Activated T-cell treated with anti-CD3 and anti-CD28 coated beads, Interleukin-2, amount 50 U/mL, for 4 hours (primary cell): Measurements from ENCODE around the gene KATNBL1. TPM values are rescaled to one million over a fixed set of nuclear protein-coding genes. Genes with fewer than 3 reads are reported as not detected.

Experiments
- ATAC-seq, 2 donors: fragments of 200-7000 bp; cut with Tn5 transposase; one replicate each; pipeline ENCODE4 v1.10.0; 2021
- DNase-seq: peaks from one replicate; pipeline ENCODE4 v3.0.0-alpha.2; 2020
- H3K27me3 Mint-ChIP-seq: one replicate; pipeline ENCODE4 v1.8.0; 2021; ENCODE audit warnings: low read depth, mixed read lengths
- H3K36me3 Mint-ChIP-seq: one replicate; pipeline ENCODE4 v1.8.0; 2022; ENCODE audit warnings: mixed read lengths; ENCODE audit not compliant: insufficient read depth
- H3K4me1 Mint-ChIP-seq: one replicate; pipeline ENCODE4 v1.8.0; 2021; ENCODE audit warnings: low read depth, mixed read lengths
- H3K4me3 Mint-ChIP-seq: one replicate; pipeline ENCODE4 v1.8.0; 2021; ENCODE audit warnings: mild to moderate bottlenecking, moderate library complexity, mixed read lengths
- H3K9me3 Mint-ChIP-seq: one replicate; pipeline ENCODE4 v1.8.0; 2021; ENCODE audit warnings: mixed read lengths
- total RNA-seq, 3 donors: library from RNA; stranded (reverse); gene quantifications; one replicate each; pipeline ENCODE4 v1.2.1, GENCODE V29; 2021

KATNBL1 gene
- total RNA-seq, 3 donors from 2014 or later = 30.8 to 35.1 (median 34.0) TPM

DNA sequence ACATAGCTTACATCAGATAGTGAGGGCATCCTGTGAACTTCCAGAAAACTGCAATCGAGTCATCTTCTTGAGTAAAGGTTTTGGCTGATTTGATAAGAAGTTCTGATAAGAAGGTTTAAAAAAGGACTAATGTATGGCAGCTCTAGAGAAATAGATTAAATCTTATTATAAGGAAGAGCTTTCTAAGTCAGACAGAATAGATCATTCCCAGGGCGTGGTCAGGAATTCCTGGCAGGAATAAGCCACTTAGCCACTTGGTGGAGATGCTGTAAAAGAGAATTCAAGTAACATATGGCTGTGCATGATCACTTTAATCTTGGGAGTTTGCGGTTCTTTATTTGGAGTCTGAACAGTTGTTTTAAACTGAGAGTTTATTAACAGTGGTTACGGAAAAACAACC, 90.6 kb downstream of the KATNBL1 start:
- Mint-ChIP-seq H3K4me3 (no peak overlapping the region), H3K9me3 (no peaks in the 10 kb centered on the region)

DNA sequence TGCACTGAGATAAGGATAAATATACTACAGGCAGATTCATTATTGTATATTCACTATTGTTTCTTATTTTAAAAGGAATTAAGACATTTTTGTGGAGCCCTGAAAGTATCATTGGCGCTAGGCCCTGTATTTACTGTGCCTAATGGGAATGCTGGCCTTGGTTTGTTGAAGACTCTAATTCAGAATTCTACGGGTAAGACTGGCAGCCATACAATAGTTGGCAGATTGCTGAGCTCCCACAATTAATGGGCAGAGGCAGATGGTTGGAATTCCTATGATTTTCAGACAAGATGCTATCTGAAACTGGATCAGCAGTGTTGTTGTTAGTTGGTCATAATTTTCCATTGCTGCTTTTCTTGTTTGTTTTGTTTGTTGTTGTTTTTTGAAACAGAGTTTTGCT, 93.3 kb downstream of the KATNBL1 start:
- H3K4me1 Mint-ChIP-seq = no peaks in the 10 kb centered on the region
- no peaks in the 10 kb centered on the region for H3K36me3 Mint-ChIP-seq
- DNase-seq (no peak), ATAC-seq (no peak)
- H3K4me3 Mint-ChIP-seq = no peak overlapping the region
- H3K27me3 Mint-ChIP-seq = peaks cover 31% of the 10 kb centered on the region
- no peaks in the 10 kb centered on the region for H3K9me3 Mint-ChIP-seq

More for the DNA sequence above, 90.6 kb downstream of the KATNBL1 start:
- Mint-ChIP-seq H3K27me3 (peaks cover 26% of the 10 kb centered on the region), H3K36me3 (no peaks in the 10 kb centered on the region), H3K4me1 (no peaks in the 10 kb centered on the region)
- no peak for DNase-seq
- ATAC-seq = no peak

DNA sequence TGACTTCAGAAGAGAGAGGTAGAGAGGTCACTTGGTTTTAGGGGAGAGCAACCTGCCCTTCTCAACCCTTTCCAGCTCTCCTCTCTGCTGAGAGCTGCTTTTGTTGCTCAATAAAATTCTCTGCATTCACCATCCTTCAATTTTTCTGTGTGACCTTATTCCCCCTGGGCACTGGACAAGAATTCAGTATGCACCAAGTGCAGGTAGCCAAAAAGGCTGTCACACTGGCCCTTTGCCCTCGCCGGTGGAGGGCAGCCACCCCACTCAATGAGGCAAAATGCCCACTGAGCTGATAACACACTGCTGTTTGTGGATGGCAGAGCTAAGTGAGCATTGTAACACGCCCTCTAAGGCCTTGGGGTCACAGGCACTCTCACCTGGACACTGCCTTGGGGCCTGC, 95.2 kb downstream of the KATNBL1 start:
- H3K36me3 Mint-ChIP-seq = no peaks in the 10 kb centered on the region
- no peaks in the 10 kb centered on the region for H3K4me1 Mint-ChIP-seq
- H3K4me3 Mint-ChIP-seq = no peak overlapping the region
- ATAC-seq = no peak
- H3K27me3 Mint-ChIP-seq = peaks cover 24% of the 10 kb centered on the region
- no peaks in the 10 kb centered on the region for H3K9me3 Mint-ChIP-seq
- DNase-seq = no peak

DNA sequence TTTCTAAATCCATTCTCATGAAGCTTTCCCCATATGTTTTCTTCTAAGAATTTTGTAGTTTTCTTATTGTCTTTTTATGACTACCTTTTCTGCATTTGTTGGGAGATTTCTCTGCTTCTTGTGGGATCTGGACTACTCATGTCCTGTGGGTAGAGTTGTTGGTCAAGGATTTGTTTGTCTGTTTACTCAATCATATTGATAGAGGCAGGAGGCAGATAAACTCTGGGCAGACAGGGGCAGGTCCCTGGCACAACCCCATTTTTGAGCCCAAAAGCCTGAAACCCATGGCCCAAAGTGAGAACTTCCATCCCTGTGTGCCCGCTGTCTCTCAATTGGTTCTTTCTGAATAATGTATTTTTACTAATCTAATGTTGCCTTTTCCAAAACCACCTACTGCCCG, 95.7 kb downstream of the KATNBL1 start:
- no peaks in the 10 kb centered on the region for H3K4me1 Mint-ChIP-seq
- no peak overlapping the region for H3K4me3 Mint-ChIP-seq
- no peaks in the 10 kb centered on the region for H3K36me3 Mint-ChIP-seq
- ATAC-seq = no peak
- no peaks in the 10 kb centered on the region for H3K9me3 Mint-ChIP-seq
- DNase-seq = no peak
- peaks cover 24% of the 10 kb centered on the region for H3K27me3 Mint-ChIP-seq

DNA sequence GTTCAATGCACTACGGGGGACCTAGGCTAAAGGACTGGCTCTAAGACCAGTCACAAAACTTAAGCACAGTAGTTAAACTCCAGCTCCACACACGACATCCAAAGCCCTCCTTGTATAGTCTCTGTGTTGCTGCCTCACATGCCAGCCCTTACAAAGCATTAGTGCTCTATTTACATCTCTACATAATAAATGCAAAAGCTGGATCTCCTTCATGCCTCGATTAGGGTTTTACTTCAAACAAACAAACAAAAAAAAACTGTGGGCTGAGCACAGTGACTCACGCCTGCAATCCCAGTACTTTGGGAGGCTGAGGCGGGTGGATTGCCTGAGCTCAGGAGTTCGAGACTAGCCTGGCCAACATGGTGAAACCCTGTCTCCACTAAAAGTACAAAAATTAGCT, 98.4 kb downstream of the KATNBL1 start:
- Mint-ChIP-seq H3K27me3 (peaks cover 15% of the 10 kb centered on the region), H3K9me3 (no peaks in the 10 kb centered on the region), H3K4me3 (no peak overlapping the region), H3K4me1 (no peaks in the 10 kb centered on the region), H3K36me3 (no peaks in the 10 kb centered on the region)
- DNase-seq (no peak), ATAC-seq (no peak)

DNA sequence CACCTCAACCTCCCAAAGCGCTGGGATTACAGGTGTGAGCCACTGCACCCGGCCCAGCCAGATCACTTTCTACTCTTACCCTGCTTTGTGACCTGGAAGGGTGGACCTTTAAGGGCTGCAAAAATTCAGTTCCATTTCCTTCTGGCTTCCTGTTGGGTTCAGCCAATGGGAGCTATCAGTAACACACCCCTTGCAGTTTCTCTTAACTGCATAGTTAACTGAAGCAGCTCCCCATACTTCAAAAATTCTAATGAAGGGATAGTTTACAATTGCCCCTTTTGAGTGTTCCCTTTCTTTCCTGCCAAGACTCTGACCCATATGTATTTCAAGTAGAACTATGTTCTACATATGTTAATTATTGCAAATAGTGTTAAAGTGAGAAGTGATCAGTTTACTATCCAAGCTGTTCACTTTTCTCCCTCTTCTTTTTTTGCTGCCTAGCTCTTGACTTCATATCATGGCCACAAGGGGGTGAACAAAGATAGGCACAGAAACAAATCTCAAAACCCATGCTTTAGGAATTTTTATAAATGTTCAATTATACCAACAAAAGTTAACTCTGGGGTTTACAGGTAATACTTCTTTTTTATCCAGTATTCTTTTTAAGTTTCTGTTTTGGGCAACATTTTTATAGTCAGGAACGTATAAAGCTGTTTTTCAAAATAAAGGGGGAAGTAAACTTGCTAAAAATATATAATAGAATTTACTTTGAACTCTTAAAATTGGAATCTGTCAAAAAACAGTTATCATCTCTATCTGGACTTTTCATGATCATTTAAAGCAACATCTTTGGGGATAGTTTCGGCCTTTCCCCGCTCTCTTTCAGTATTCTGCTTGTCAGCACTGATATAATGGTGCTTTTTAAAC, 99.9 kb downstream of the KATNBL1 start:
- H3K9me3 Mint-ChIP-seq = peaks cover under 1% of the 10 kb centered on the region
- no peak for DNase-seq
- H3K36me3 Mint-ChIP-seq = peaks cover 2% of the 10 kb centered on the region
- no peak for ATAC-seq
- peaks cover 10% of the 10 kb centered on the region for H3K27me3 Mint-ChIP-seq
- H3K4me3 Mint-ChIP-seq = no peak overlapping the region
- no peaks in the 10 kb centered on the region for H3K4me1 Mint-ChIP-seq

DNA sequence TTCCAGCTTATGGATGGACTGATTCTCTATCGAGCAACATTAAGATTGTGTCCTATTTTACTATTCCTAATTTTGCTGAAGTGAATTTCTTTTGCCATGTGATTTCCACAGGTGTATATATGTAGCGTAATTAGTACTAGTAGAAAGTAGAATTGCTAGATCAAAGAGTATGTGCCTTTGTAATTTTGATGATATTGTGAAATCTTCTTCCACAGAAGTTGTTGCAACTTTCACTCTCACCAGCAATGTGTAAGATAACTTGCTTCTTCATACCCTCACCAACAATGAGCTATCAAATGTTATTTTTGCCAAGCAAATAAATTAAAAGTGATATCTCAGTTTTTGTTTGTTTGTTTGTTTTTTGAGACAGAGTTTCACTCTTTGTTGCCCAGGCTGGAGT, 102.6 kb downstream of the KATNBL1 start:
- Mint-ChIP-seq H3K27me3 (no peaks in the 10 kb centered on the region), H3K36me3 (peaks cover 14% of the 10 kb centered on the region), H3K4me1 (peaks cover 11% of the 10 kb centered on the region), H3K4me3 (no peak overlapping the region), H3K9me3 (peaks cover 4% of the 10 kb centered on the region)
- ATAC-seq (no peak), DNase-seq (no peak)

DNA sequence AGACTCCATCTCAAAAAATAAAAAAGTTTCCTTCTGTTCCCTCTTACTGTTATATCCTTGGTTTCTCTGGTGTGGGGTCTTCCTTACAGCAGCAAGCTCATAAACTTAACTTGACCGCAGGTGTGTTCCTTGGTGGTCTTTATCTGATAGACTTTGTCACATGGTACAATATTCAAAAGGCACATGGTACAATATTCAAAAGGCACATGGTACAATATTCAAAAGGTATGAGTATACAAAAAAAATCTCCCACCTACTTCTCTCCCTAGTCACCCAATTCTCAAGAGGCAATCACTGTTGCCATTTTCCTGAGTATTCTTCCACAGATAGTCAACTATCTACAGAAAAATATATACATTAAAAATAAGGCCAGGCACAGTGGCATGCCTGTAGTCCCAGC, 103.5 kb downstream of the KATNBL1 start:
- no peak overlapping the region for H3K4me3 Mint-ChIP-seq
- H3K4me1 Mint-ChIP-seq = peaks cover 16% of the 10 kb centered on the region
- DNase-seq (no peak), ATAC-seq (no peak)
- no peaks in the 10 kb centered on the region for H3K27me3 Mint-ChIP-seq
- H3K9me3 Mint-ChIP-seq = peaks cover 4% of the 10 kb centered on the region
- H3K36me3 Mint-ChIP-seq = peaks cover 17% of the 10 kb centered on the region

DNA sequence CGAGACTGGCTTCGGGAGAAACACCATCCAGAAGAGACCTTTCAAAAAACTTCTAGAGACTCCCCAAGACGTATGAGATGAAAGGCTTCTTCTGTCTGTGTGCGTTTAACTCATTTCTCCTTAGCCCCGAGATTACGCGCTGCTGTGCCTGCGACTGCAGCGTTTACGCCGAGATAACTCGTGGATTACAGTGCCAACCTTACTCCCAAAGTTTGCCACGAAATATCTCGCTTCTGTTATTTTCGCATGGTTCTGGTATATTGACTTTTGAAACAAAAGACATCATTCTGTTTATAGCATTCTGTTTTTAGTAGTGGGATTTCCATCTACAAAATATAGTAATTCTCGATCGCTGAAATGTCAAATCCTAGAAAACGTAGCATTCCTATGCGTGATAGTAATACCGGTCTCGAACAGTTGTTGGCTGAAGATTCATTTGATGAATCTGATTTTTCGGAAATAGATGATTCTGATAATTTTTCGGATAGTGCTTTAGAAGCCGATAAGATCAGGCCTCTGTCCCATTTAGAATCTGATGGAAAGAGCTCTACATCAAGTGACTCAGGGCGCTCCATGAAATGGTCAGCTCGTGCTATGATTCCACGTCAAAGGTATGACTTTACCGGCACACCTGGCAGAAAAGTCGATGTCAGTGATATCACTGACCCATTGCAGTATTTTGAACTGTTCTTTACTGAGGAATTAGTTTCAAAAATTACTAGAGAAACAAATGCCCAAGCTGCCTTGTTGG, 107.5 kb downstream of the KATNBL1 start:
- DNase-seq (no peak), ATAC-seq (no peak)
- peaks cover 17% of the 10 kb centered on the region for H3K36me3 Mint-ChIP-seq
- no peaks in the 10 kb centered on the region for H3K27me3 Mint-ChIP-seq
- peaks cover 36% of the 10 kb centered on the region for H3K4me1 Mint-ChIP-seq
- H3K9me3 Mint-ChIP-seq = peaks cover 4% of the 10 kb centered on the region
- peak overlapping the region; percentile 100 for H3K4me3 Mint-ChIP-seq

DNA sequence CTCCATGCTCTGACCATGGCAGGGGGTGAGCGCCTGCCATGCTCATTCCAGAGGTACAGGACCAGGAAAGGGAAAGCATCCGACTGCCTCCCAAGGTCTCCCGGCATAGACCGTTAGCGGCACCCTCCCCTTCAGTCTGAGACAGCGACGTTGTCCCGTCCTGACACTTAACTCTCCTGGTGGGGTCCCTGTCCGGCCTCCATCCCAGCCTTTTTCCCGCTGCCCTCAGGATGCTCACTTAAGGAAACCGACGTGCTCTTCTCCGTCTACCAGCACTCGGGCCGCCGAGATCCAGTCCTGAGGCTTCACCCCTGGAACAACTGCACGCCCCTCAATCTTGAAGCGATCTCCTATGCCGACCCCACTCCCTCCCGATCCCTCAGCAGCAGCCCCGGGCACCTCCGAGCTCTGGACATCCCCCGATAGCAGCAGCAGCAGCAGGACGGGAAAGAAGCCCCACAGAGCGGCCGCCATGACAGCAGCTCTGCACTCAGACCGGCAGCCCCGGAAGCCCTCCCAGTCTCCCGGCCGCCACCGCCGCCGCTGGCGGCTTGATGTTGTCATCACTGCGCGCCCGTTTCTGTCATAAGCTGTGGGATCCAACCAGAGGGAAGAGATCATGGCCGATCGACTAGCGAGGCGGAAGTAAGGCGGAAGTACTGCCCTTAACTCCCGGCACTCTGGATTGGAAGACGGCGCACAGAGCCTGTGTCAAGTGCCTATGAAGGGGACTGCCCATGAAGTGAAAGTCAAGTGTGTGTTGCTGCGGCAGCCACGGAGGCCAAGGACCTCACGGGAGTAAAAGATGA, 108.3 kb downstream of the KATNBL1 start, which contains the start of the genes EMC7 and PGBD4:
Gene EMC7, minus strand, starts transcription at position 497 of the 809 bp plus-strand sequence. Its CDS starts 23 bp downstream, at position 474.
Gene PGBD4, plus strand, starts transcription at position 718 of the 809 bp plus-strand sequence. CDS start 449 bp downstream, outside the sequence.
- Mint-ChIP-seq H3K27me3 (no peaks in the 10 kb centered on the region), H3K4me1 (peaks cover 37% of the 10 kb centered on the region), H3K36me3 (peaks cover 17% of the 10 kb centered on the region), H3K4me3 (peak within 1 kb of the TSS; percentile 100), H3K9me3 (peaks cover 4% of the 10 kb centered on the region)
- peak; percentile 99 for ATAC-seq
- DNase-seq = peak; percentile 99

DNA sequence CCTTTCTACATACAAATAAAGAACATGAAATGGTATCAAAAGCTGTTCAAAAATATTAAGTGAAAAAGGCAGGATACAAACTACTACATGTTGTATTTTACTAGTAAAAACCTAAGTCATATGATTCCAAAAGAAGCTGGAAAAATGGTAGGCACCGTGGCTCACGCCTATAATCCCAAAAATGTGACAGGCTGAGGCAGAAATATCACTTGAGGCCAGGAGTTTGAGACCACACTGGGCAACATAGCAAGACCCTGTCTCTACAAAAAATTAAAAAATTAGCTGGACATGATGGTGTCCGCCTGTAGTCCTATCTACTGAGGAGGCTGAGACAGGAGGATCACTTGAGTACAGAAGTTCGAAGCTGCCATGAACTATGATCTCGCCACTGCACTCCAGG, 110.0 kb downstream of the KATNBL1 start:
- H3K9me3 Mint-ChIP-seq = peaks cover 2% of the 10 kb centered on the region
- DNase-seq = no peak
- no peak for ATAC-seq
- peak overlapping the region; percentile 64 for H3K4me3 Mint-ChIP-seq
- H3K4me1 Mint-ChIP-seq = peaks cover 37% of the 10 kb centered on the region
- H3K27me3 Mint-ChIP-seq = no peaks in the 10 kb centered on the region
- peaks cover 19% of the 10 kb centered on the region for H3K36me3 Mint-ChIP-seq
